ENCODE measurements around the gene TMEM253.

Gene TMEM253

DNA sequence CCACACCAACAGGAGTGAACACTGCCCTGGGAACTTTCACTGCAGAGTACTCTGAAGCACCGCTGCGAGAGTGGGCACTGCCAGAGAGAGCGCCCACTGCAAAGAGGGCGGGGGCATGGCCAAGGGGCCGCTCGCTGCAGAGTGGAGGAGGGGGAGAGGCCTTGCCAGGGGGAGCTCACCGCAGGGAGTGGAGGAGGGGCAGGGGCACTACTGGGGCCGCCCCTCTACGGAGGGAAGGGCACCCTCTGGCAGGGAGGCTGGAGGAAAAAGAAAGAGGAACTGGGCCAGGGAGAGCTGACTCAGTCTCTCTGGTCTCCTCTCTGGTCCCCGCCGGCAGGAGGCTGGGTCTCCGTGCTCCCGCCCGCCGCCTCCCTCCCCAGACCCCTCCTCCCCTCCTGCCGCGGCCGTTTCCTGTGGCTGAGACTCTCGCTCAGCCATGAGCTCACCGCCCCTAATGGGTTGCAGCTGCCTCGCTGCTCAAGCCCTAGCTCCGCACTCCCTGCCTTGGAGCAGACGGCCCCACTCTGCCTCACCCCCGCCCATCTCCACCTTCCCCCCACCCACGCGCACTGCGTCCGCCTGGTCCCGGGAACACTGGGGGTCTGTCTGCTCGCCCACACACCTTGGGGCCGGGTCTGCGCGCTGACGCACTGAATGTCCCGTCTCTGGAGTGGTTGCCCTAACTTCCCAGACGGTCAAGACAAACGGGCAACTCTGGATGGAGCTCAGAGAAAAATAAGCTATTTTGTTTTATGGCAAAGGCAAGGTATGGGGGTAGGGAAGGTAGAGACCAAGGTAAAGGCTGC, 29.4 kb upstream of the TMEM253 start:
- DNase-seq: no peak

DNA sequence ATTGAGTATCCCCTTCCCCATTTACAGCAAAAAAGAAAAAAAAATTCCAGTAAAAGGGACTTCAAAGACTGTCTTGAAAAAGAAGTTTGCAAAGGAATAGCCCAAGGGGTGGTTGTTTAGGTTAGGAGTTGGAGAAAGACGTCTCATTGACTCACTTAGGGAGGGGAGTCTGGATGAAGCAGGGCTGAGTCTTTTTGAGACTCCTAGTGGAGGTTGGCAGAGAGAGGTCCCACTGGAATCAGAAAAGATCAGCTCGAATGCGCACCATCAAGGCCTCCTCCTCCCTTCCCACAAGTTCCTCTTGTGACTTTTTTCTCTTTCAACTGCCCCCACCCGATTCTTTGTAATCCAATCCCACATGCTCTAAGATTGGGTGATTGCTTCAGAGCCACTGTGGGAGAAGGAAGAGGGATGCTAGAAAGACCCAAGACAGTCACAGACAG, 28.8 kb upstream of the TMEM253 start:
- no peak for DNase-seq

DNA sequence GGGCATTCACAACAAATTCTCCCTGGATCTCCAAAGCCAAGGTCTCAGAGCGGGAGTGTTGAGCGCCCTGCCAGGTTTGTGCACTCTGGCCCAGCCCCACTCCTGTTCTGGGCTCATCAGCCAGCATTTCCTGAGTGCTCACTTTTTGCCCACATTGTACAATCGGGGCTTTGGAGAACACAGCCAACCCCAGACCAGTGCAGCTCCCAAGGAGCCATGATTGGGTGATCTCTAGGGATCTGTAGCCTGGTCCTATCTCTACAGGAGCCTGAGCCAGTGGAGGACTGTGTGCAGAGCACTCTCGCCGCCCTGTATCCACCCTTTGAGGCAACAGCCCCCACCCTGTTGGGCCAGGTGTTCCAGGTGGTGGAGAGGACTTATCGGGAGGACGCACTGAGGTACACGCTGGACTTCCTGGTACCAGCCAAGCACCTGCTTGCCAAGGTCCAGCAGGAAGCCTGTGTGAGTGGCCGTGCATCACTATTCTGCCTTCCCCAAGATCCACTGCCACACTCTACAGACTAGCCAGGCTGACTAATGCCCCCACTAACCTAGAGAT, 28.0 kb upstream of the TMEM253 start:
- no peak for DNase-seq

DNA sequence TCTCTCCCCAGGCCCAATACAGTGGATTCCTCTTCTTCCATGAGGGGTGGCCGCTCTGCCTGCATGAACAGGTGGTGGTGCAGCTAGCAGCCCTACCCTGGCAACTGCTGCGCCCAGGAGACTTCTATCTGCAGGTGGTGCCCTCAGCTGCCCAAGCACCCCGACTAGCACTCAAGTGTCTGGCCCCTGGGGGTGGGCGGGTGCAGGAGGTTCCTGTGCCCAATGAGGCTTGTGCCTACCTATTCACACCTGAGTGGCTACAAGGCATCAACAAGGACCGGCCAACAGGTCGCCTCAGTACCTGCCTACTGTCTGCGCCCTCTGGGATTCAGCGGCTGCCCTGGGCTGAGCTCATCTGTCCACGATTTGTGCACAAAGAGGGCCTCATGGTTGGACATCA, 26.9 kb upstream of the TMEM253 start:
- no peak for DNase-seq

DNA sequence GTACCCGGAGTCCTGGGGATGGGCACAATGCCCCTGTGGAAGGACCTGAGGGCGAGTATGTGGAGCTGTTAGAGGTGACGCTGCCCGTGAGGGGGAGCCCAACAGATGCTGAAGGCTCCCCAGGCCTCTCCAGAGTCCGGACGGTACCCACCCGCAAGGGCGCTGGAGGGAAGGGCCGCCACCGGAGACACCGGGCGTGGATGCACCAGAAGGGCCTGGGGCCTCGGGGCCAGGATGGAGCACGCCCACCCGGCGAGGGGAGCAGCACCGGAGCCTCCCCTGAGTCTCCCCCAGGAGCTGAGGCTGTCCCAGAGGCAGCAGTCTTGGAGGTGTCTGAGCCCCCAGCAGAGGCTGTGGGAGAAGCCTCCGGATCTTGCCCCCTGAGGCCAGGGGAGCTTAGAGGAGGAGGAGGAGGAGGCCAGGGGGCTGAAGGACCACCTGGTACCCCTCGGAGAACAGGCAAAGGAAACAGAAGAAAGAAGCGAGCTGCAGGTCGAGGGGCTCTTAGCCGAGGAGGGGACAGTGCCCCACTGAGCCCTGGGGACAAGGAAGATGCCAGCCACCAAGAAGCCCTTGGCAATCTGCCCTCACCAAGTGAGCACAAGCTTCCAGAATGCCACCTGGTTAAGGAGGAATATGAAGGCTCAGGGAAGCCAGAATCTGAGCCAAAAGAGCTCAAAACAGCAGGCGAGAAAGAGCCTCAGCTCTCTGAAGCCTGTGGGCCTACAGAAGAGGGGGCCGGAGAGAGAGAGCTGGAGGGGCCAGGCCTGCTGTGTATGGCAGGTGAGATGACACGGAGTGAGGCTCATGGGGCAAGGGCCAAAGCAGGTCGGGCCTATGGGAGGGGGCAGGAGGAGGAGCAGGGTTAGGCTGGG, 26.2 kb upstream of the TMEM253 start:
- no peak for DNase-seq

DNA sequence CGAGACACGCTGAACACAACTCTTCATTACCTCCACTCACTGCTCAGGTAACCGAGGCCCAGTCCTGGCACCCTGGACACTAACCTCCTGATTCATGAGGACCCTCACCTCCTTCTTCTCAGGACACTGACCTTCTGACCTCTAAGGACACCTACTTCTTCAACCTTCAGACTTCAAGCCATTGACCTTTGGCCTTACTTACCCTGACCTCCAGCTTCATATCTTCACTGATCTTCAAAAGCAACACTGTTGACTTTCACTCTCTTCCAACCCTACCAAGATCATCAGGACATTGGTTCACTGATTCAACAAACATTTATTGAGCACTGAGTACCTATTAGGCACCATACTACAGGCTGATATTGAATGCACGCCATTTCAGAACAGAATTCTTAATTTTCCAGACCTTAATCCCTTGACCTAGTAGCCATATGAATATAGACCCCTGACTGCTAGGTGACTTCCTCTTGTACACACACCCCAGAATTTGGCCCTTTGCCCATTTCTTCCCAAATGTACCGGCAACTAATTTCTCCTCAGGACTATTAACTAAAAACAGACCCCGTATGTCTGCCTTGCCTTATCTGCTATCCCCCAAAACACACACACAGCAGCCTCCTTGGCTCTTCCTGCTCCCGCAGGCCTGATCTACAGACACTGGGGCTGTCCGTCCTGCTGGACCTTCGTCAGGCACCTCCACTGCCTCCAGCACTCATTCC, 25.0 kb upstream of the TMEM253 start:
- no peak for DNase-seq

DNA sequence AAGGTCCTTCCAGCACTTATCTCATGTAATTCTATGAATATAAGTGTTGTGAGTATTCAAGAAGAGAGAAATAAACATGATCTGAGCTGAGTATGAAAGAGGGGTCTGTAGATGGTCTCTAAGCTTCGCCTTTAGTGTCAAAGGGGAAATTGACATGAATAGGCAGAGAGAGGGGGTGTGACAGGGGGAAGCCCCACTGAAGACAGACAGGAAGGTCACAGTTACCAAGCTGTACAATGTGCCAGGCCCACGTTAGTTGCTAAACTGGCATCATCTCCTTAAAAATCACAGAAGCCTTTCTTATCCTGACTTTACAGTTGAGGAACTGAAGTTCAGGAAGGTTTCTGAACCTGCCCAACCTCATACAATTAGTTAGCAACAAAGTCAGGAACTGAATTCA, 23.2 kb upstream of the TMEM253 start:
- no peak for DNase-seq

DNA sequence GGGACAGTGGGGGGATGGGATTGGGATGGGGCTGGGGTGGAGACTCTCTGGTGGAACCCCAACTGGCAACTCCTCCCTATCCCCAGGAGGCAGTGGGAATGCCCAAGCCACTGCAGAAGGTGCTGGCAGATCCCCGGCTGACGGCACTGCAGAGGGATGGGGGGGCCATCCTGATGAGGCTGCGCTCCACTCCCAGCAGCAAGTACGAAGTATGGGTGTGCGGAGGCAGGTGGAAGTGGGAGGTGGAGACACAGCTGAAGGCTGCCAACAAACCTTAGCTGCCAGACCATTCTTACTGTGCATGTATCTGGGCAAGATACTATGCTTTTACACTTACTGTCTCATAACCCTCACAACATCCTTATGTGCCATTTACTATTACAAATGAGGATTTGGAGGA, 22.6 kb upstream of the TMEM253 start:
- DNase-seq: no peak

DNA sequence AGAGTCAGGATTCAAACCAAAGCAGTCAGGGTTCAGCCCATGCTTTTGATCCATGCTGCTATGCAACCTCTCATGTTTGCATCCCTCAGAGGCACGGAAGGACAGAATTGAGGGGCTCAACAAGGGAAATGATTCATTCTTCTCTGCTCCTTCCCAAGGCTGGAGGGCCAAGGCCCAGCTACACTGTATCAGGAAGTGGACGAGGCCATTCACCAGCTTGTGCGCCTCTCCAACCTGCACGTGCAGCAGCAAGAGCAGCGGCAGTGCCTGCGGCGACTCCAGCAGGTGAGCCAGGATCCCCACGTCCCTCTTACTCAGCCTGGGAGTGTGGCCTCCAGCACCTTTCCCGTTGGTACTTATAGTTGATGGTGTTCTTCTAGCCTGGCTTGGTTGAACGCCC, 22.1 kb upstream of the TMEM253 start:
- DNase-seq: no peak

DNA sequence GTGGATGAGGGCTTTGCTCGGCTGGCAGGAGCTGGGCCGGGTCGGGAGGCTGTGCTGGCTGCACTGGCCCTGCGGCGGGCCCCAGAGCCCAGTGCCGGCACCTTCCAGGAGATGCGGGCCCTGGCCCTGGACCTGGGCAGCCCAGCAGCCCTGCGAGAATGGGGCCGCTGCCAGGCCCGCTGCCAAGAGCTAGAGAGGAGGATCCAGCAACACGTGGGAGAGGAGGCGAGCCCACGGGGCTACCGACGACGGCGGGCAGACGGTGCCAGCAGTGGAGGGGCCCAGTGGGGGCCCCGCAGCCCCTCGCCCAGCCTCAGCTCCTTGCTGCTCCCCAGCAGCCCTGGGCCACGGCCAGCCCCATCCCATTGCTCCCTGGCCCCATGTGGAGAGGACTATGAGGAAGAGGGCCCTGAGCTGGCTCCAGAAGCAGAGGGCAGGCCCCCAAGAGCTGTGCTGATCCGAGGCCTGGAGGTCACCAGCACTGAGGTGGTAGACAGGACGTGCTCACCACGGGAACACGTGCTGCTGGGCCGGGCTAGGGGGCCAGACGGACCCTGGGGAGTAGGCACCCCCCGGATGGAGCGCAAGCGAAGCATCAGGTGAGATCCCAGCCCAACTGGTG, 19.2 kb upstream of the TMEM253 start:
- DNase-seq: no peak

DNA sequence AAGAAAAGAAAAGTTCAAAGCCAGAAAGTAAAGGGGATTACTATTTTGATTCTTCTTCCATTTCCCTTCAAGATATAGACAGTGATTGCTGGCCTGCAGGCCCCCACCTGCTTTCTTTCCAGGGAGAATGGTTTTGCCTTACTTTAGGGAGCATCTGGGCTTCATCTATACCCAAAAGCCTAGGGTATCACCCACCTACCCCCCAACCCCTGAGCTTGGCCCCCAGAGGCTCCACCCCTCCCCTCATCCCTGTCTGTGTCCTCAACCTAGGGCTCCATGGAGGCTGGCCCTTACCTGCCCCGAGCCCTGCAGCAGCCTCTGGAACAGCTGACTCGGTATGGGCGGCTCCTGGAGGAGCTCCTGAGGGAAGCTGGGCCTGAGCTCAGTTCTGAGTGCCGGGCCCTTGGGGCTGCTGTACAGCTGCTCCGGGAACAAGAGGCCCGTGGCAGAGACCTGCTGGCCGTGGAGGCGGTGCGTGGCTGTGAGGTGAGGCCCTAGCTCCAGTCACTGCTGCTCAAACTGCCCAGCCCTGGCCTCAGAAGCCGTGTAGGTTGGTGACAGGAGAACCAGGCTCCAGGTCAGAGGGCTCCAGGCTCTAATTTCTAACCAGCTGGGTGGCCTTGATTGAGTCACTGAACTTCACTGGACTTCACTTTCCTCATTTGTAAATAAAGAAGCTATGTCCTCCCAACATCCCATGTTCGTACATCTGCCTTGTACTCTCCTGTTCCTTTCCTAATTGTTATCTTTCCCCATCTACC, 17.1 kb upstream of the TMEM253 start:
- no peak for DNase-seq

DNA sequence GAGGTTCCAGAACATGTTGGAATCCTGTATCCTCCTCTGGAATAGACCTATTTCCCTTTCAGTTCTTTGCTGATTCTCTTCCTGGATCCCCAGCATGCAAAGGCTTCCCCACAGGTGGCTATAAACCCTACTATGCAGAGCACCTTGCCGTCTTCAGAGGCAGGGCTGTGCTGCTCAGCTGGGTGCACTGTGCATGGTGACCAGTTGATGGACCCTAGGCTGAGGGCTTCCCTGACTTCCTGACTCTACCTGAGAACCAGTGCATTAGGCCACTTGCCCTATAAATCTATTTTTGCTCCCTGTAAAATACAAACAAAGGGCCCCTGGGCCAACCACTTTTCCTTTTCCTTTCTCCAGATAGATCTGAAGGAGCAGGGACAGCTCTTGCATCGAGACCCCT, 16.5 kb upstream of the TMEM253 start:
- no peak for DNase-seq

DNA sequence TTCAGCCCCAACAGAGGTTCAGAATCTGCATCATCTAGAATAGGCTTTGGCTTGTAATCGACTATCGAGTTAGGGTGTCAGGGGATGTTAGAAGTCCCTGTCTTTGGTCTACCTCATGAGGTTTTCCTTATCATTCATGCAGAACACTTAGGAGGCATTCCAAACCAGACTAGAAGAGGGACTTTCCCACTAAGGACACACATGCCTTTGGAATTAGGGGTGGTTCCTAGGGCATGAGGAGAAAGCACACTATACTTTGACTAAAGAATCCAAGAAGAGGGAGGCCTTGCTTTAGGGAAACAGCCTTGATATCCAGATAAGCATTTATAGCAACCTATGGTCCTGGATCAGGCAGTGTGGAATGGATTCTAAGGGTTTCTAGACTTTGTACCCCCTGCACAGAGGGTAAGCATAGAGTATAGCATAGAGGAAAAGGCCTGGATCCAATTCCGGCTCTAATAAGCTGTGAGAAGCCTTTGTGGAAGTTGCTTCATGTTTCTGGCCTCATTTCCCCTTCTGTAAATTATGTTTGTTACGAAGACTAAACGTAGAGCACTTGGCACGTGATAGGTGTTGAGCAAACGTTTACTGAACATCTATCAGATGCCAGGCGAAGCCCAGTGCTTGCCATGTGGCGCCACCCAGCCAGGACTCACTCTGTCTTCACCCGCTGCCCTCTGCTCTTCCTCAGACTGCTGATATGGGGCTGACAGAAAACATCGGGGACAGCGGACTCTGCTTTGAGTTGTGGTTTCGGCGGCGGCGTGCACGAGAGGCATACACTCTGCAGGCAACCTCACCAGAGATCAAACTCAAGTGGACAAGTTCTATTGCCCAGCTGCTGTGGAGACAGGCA, 15.6 kb upstream of the TMEM253 start:
- DNase-seq: no peak

DNA sequence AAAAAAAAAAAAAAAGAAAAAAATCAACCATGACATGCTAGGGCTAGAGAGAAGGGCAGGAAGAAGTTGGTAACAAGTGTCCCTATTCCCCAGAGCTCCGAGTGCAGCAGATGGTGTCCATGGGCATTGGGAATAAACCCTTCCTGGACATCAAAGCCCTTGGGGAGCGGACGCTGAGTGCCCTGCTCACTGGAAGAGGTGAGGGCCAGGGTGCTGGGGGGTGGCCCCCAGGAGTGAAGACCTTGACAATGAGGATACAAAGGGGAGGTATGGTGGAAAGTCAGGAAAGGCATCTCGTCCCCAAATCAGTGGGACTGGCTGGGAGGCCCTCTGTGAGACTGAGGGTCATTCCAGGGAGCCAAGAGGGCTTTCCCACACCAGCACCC, 14.0 kb upstream of the TMEM253 start:
- DNase-seq: no peak

DNA sequence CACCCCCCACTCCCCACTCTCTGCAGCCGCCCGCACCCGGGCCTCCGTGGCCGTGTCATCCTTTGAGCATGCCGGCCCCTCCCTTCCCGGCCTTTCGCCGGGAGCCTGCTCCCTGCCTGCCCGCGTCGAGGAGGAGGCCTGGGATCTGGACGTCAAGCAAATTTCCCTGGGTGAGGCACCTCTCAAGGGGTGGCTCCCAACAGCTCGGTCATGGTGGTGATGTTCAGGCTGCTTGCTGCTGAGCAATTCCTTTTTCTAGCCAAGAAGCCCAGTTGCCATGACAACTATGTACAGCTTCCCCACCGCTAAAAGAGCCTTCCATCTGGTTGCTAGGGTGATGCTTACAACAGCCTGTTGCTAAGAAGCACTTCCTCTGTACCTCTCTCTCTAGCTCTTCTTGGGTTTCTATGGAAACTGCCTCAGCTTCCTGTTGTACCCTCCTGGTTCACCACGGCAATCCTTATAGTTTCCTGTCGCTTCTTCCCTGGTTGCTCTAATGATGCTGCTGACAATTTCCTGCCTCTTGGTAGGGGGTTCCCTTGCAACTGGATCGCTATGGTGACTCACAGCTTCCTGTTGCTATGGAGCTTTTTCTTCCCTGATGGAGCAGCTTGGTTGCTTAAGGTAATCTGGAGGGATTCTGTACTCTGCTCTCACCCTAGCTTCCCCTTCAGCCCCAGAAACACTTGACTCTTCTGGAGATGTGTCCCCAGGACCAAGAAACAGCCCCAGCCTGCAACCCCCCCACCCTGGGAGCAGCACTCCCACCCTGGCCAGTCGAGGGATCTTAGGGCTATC, 13.4 kb upstream of the TMEM253 start:
- no peak for DNase-seq

DNA sequence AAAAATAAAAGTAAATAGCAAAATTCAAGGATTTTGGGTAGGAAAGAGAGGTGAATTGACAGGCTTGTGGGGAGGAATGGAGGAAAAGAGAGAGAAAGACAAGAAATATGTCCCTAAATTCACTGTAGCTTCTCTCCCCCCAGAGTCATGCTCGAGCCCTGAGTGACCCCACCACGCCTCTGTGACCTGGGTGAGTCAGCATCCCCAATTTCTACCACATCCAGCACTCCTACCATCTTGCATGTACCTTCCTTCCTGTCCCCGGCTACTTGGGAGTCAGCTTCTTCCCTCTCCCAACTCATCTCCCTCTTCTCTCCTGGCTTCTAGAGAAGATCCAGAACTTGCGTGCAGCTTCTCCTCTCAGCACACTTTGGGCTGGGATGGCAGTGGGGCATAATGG, 12.2 kb upstream of the TMEM253 start:
- DNase-seq: no peak

DNA sequence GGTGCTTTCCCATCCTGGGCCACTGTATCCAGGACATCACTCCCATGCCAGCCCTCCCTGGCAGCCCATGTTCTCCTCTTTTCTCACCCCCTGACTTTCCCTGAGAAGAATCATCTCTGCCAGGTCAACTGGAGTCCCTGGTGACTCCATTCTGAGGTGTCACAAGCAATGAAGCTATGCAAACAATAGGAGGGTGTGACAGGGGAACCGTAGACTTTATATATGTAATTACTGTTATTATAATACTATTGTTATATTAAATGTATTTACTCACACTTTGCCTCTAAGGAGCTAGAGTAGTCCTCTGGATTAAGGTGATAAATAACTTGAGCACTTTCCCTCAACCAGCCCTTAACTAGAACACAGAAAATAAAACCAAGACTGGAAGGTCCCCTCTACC, 11.6 kb upstream of the TMEM253 start:
- no peak for DNase-seq

DNA sequence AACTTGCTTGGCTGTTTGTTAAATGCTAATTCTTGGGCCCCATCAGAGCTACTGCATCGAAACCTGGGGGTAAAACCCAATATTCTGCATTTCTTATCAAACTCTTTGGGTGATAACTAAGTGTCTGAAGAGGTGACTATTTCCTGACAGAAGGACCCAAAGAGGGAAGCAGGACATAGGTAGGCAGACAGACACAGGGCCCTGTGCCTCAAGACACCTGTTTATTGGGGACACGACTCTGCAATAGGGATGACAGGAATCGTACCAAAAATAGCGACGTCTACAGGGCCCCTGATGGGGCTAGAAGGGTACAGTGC, 11.0 kb upstream of the TMEM253 start:
- no peak for DNase-seq

DNA sequence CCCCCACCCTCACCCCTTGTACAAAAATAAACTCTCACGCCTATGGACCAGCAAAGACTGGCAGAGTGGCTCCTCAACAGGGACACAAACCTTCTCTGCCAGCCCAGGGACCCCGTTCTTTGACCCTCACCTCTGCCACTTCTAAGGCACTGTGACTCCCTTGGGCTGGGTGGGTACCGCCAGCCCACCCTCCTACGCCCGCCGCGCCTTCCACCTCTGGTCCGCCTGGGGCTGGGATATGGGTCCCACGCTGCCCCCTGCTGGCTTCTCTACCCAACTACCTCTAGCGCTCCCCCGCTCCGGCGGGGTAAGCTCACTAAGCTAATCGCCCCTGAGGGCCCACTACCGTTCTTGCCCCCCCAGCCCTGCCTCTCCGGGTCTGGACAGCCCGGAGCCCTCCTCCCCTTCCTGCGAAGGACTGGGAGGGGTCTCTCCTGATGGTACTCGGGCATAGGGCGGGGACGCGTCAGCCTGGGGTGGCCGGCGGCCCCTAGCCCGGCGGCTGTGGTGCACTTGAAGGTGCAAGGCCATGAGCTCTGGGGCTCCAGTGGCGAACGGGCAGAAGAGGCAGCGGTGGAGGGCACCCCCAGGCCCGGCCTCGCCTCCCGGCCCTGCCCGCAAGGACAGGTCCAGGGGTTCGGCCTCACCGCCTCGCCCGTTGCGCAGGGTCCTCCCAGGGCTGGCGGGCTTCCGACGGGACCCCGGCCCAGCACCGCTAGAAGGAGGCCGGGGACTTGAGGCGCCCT, 10.5 kb upstream of the TMEM253 start:
- no peak for DNase-seq
